Stomach smooth muscle (tissue), 2 donors: Measurements from ENCODE around the gene LMNTD1.

Experiments used
- H3K27ac ChIP-seq: one replicate; pipeline ENCODE4 v1.7.0; 2013; ENCODE audit warnings: mild to moderate bottlenecking, low read length, inconsistent platforms
- H3K27me3 ChIP-seq, 2 donors: one replicate each; pipeline ENCODE4 v1.7.0; 2013; ENCODE audit warnings: low read length in 2 of 2; ENCODE audit not compliant: insufficient read depth in 2 of 2, control insufficient read depth in 1 of 2
- H3K36me3 ChIP-seq, 2 donors: one replicate each; pipeline ENCODE4 v1.7.0; 2013; ENCODE audit warnings: low read length in 2 of 2; ENCODE audit not compliant: control insufficient read depth in 2 of 2, insufficient read depth in 2 of 2
- H3K4me1 ChIP-seq: one replicate; pipeline ENCODE4 v1.7.0; 2013; ENCODE audit warnings: low read length; ENCODE audit not compliant: control insufficient read depth, insufficient read depth
- H3K4me3 ChIP-seq, 2 donors: one replicate each; pipeline ENCODE4 v1.7.0; 2013; ENCODE audit warnings: low read length in 2 of 2
- H3K9ac ChIP-seq, 2 donors: one replicate each; pipeline ENCODE4 v1.7.0; 2013; ENCODE audit warnings: low read length in 2 of 2, mild to moderate bottlenecking in 1 of 2
- H3K9me3 ChIP-seq, 2 donors: one replicate each; pipeline ENCODE4 v1.7.0; 2013; ENCODE audit warnings: low read length in 2 of 2; ENCODE audit not compliant: control insufficient read depth in 2 of 2
- donor health status: healthy.
- donor health status: Pancreatic carcinoma.

LMNTD1 gene

GRCh38 chr12:25518512-25518911 lies 34.6 kb downstream of the LMNTD1 start:
- H3K4me1 ChIP-seq: no peaks in the 10 kb centered on the region
- no peak overlapping the region for H3K27ac ChIP-seq
- no peaks in the 10 kb centered on the region for H3K36me3 ChIP-seq
- no peaks in the 10 kb centered on the region for H3K27me3 ChIP-seq
- H3K9me3 ChIP-seq: no peaks in the 10 kb centered on the region
- H3K4me3 ChIP-seq: no peak overlapping the region
- H3K9ac ChIP-seq: no peak overlapping the region

GRCh38 chr12:25504744-25505143 lies 48.3 kb downstream of the LMNTD1 start:
- no peaks in the 10 kb centered on the region for H3K27me3 ChIP-seq
- no peak overlapping the region for H3K4me3 ChIP-seq
- no peaks in the 10 kb centered on the region for H3K4me1 ChIP-seq
- no peaks in the 10 kb centered on the region for H3K9me3 ChIP-seq
- no peaks in the 10 kb centered on the region for H3K36me3 ChIP-seq
- no peak overlapping the region for H3K9ac ChIP-seq
- H3K27ac ChIP-seq: no peak overlapping the region

- no peaks in the 10 kb centered on the region for H3K27me3 ChIP-seq
- H3K27ac ChIP-seq: no peak overlapping the region
- no peak overlapping the region for H3K4me3 ChIP-seq
- H3K9me3 ChIP-seq: no peaks in the 10 kb centered on the region
- no peaks in the 10 kb centered on the region for H3K4me1 ChIP-seq
- H3K36me3 ChIP-seq: no peaks in the 10 kb centered on the region
- no peak overlapping the region for H3K9ac ChIP-seq
Measured at GRCh38 chr12:25503666-25504065, 49.4 kb downstream of the LMNTD1 start.

GRCh38 chr12:25502596-25502995 lies 50.5 kb downstream of the LMNTD1 start:
- no peaks in the 10 kb centered on the region for H3K4me1 ChIP-seq
- no peaks in the 10 kb centered on the region for H3K27me3 ChIP-seq
- no peak overlapping the region for H3K9ac ChIP-seq
- no peak overlapping the region for H3K4me3 ChIP-seq
- H3K36me3 ChIP-seq: no peaks in the 10 kb centered on the region
- no peaks in the 10 kb centered on the region for H3K9me3 ChIP-seq
- no peak overlapping the region for H3K27ac ChIP-seq

- H3K27ac ChIP-seq: no peak overlapping the region
- H3K9me3 ChIP-seq: no peaks in the 10 kb centered on the region
- H3K4me1 ChIP-seq: no peaks in the 10 kb centered on the region
- H3K4me3 ChIP-seq: no peak overlapping the region
- H3K27me3 ChIP-seq: no peaks in the 10 kb centered on the region
- no peak overlapping the region for H3K9ac ChIP-seq
- H3K36me3 ChIP-seq: no peaks in the 10 kb centered on the region
Measured at GRCh38 chr12:25502118-25502517, 51.0 kb downstream of the LMNTD1 start.

DNA sequence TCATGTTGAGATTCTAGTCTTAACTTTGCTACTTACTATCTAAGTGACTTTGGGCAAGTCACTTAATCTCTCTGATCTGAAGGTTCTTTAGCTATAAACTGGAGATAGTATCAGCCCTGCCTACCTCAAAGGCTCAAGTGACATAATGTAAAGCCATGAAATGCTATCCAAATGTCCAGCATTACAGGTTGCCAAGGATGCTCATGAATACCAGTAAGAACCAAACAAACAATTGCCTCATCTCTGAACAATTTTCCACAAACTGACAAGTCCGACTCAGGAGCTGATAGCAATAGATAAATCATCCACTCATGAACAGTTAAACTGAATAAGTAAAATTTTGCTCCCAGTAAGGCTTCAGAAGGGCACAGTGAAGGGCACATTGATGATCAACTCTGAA lies 51.5 kb downstream of the LMNTD1 start:
- Histone ChIP-seq H3K36me3 (no peaks in the 10 kb centered on the region), H3K4me3 (no peak overlapping the region), H3K27me3 (no peaks in the 10 kb centered on the region), H3K9ac (no peak overlapping the region), H3K4me1 (no peaks in the 10 kb centered on the region), H3K27ac (no peak overlapping the region), H3K9me3 (no peaks in the 10 kb centered on the region)

- no peak overlapping the region for H3K9ac ChIP-seq
- no peak overlapping the region for H3K4me3 ChIP-seq
- H3K36me3 ChIP-seq: no peaks in the 10 kb centered on the region
- H3K9me3 ChIP-seq: no peaks in the 10 kb centered on the region
- no peaks in the 10 kb centered on the region for H3K27me3 ChIP-seq
- no peaks in the 10 kb centered on the region for H3K4me1 ChIP-seq
- H3K27ac ChIP-seq: no peak overlapping the region
Measured at GRCh38 chr12:25500651-25501050, 52.4 kb downstream of the LMNTD1 start.

- Histone ChIP-seq H3K4me3 (no peak overlapping the region), H3K27me3 (no peaks in the 10 kb centered on the region), H3K9me3 (no peaks in the 10 kb centered on the region), H3K36me3 (no peaks in the 10 kb centered on the region), H3K9ac (no peak overlapping the region), H3K27ac (no peak overlapping the region), H3K4me1 (no peaks in the 10 kb centered on the region)
Measured at GRCh38 chr12:25497021-25497420, 56.1 kb downstream of the LMNTD1 start.

- Histone ChIP-seq H3K9me3 (no peaks in the 10 kb centered on the region), H3K27me3 (no peaks in the 10 kb centered on the region), H3K9ac (no peak overlapping the region), H3K4me1 (no peaks in the 10 kb centered on the region), H3K4me3 (no peak overlapping the region), H3K27ac (no peak overlapping the region), H3K36me3 (no peaks in the 10 kb centered on the region)
Measured at GRCh38 chr12:25496098-25496587, 56.9 kb downstream of the LMNTD1 start.

DNA sequence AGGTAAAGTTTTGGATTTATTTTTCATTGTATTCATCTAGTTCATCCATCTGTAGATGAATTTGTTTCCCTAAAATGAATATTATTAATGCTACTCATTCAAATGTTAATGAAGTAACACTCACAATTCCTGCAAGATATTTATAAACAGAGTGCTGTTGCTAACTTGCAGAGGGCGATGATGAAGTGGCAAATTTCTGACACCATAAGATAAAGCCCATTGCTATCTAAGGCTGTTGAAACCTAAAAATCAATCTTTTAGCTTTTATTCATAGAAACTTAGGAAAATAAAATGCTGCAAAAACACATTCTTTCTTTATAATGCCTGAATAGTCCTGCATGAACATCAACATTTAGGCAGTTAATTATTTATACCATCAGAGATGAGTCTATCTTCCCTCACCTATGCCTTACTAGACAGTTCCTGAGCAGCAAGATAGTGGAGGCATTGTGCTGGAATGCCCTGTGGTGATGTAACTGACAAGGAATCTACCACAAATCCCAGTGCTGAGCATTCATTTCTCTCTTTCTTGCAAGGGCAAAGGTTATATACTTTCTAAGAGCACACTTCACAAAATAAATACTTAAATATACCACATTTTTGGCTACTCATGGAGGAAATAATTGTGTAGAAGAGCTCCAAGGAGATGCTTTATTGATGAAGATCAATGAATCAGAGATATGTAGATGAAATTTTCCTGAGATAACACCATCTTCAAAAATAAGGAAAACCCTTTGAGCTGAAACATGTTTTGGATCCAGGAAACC lies 57.6 kb downstream of the LMNTD1 start:
- H3K4me1 ChIP-seq: no peaks in the 10 kb centered on the region
- no peak overlapping the region for H3K27ac ChIP-seq
- H3K27me3 ChIP-seq: no peaks in the 10 kb centered on the region
- no peak overlapping the region for H3K4me3 ChIP-seq
- no peaks in the 10 kb centered on the region for H3K9me3 ChIP-seq
- H3K36me3 ChIP-seq: no peaks in the 10 kb centered on the region
- H3K9ac ChIP-seq: no peak overlapping the region

DNA sequence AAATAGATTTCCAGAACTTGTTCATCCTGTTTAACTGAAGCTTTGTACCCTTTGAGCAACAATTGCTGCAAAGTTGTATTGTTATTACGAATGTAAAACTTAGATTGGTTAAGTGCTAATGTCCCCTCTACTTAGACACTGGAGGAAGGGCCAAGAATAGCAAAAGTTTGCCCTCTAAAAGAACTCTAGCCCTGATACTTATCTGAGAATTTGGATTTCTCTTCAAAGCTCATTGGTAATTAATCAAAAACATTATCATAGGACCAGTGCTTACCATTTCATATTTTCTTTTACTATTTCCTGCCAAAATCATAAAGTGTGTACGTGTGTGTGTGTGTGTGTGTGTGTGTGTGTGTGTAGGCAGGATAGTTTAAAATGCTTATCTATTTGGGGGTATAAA lies 58.2 kb downstream of the LMNTD1 start:
- Histone ChIP-seq H3K27me3 (no peaks in the 10 kb centered on the region), H3K4me1 (no peaks in the 10 kb centered on the region), H3K4me3 (no peak overlapping the region), H3K27ac (no peak overlapping the region), H3K36me3 (no peaks in the 10 kb centered on the region), H3K9me3 (no peaks in the 10 kb centered on the region), H3K9ac (no peak overlapping the region)
